GM12878 (cell line): ENCODE results near the gene PDILT. TPM values are rescaled to one million over a fixed set of nuclear protein-coding genes. Genes with fewer than 3 reads are reported as not detected.

Experiments
- BACH1 ChIP-seq: fragments of 450-650 bp; IDR thresholded peaks from 2 replicates; pipeline ENCODE4 v1.6.1; 2017; ENCODE audit warnings: mild to moderate bottlenecking, borderline replicate concordance
- EP300 ChIP-seq, 2 experiments: fragments of 150-350 bp in 1 of 2; IDR thresholded peaks; 2 replicates each; pipeline ENCODE4 v1.6.1; 2011 to 2012; ENCODE audit warnings: low read depth in 2 of 2, low read length in 2 of 2, borderline replicate concordance in 1 of 2, improper control_type of control experiment in 1 of 2, inconsistent platforms in 1 of 2; ENCODE audit not compliant: control insufficient read depth in 1 of 2
- JUNB ChIP-seq: IDR thresholded peaks from 2 replicates; pipeline ENCODE4 v1.6.1; 2016; ENCODE audit warnings: antibody characterized with exemption, mild to moderate bottlenecking
- JUND ChIP-seq: IDR thresholded peaks from 2 replicates; pipeline ENCODE4 v1.6.1; 2012; ENCODE audit warnings: low read depth, mild to moderate bottlenecking, low read length, improper control_type of control experiment, moderate library complexity
- MEF2B ChIP-seq: fragments of 450-650 bp; IDR thresholded peaks from 2 replicates; pipeline ENCODE4 v1.6.1; 2018; ENCODE audit warnings: mild to moderate bottlenecking, moderate library complexity; ENCODE audit not compliant: partially characterized antibody, poor library complexity, severe bottlenecking
- MTA2 ChIP-seq: fragments of 450-650 bp; IDR thresholded peaks from 2 replicates; pipeline ENCODE4 v1.6.1; 2016; ENCODE audit warnings: low read depth, mild to moderate bottlenecking, moderate library complexity
- PAX5 ChIP-seq: IDR thresholded peaks from 2 replicates; pipeline ENCODE4 v1.6.1; 2011; ENCODE audit warnings: low read depth, low read length, borderline replicate concordance
- RAD21 ChIP-seq: IDR thresholded peaks from 2 replicates; pipeline ENCODE4 v1.6.1; 2011; ENCODE audit warnings: mild to moderate bottlenecking, low read depth, low read length, moderate library complexity; ENCODE audit not compliant: insufficient read depth
- SMC3 ChIP-seq: IDR thresholded peaks from 2 replicates; pipeline ENCODE4 v1.6.1; 2011; ENCODE audit warnings: low read length, improper control_type of control experiment, borderline replicate concordance
- STAT1 ChIP-seq: fragments of 450-650 bp; conservative IDR thresholded peaks from 2 replicates; pipeline ENCODE4 v1.6.1; 2014; ENCODE audit warnings: antibody characterized with exemption, mild to moderate bottlenecking
- ZSCAN29 ChIP-seq: fragments of 450-650 bp; IDR thresholded peaks from 2 replicates; pipeline ENCODE4 v1.6.1; 2017; ENCODE audit warnings: mild to moderate bottlenecking, moderate library complexity
- polyA plus RNA-seq, 11 experiments: library from polyadenylated mRNA; depleted of rRNA in 4 of 11; unstranded in 6 of 11; stranded (reverse) in 5 of 11; fragments of >200 nt; fragmentation: Nextera tagmentation in 4 of 11; fragmentation: Illumina TruSeq in 1 of 11; extraction: Ambion mirVana in 4 of 11; extraction: Trizol in 1 of 11; gene quantifications; 1 replicate in 1 of 11; 2 replicates in 10 of 11; pipeline versions ENCODE4 v1.2.1 to v1.2.3, GENCODE V29; 2011 to 2016; ENCODE audit warnings: inconsistent platforms in 2 of 11, missing spikeins in 2 of 11, low read depth in 1 of 11
- total RNA-seq, 4 experiments: library from RNA; depleted of rRNA in 3 of 4; stranded (reverse); fragments of >200 nt in 3 of 4; fragmentation: Illumina TruSeq in 1 of 4; extraction: Trizol in 1 of 4; gene quantifications; 2 replicates each; pipeline versions ENCODE4 v1.2.1 to v1.2.3, GENCODE V29; 2013 to 2021
- TF ChIP-seq, protein P1 (sequence below): IDR thresholded peaks from 2 replicates; pipeline ENCODE4 v1.6.1; 2011; ENCODE audit warnings: low read depth, mild to moderate bottlenecking, low read length, moderate library complexity, borderline replicate concordance; ENCODE audit errors: extremely low read depth
- TF ChIP-seq, protein P2 (sequence below): fragments of 450-650 bp; IDR thresholded peaks from 2 replicates; pipeline ENCODE4 v1.6.1; 2018; ENCODE audit warnings: mild to moderate bottlenecking, low read depth, moderate library complexity; ENCODE audit not compliant: partially characterized antibody
- TF ChIP-seq, protein P3 (sequence below): fragments of 450-650 bp; IDR thresholded peaks from 2 replicates; pipeline ENCODE4 v1.6.1; 2017; ENCODE audit warnings: low read depth, mild to moderate bottlenecking, moderate library complexity
- TF ChIP-seq, protein P4 (sequence below): fragments of 450-650 bp; IDR thresholded peaks from 2 replicates; pipeline ENCODE4 v1.6.1; 2017; ENCODE audit warnings: mild to moderate bottlenecking, low read depth, inconsistent platforms; ENCODE audit not compliant: poor library complexity, severe bottlenecking
- TF ChIP-seq, protein P5 (sequence below): fragments of 450-650 bp; formaldehyde crosslinking; IDR thresholded peaks from 2 replicates; pipeline ENCODE4 v1.4.0; 2020; ENCODE audit warnings: mild to moderate bottlenecking, moderate library complexity

PDILT gene
- total and polyA plus RNA-seq, 10 of the 15 experiments (the other 5 are each of a cell fraction or from before 2014, with no cell fraction given), result not detected

DNA sequence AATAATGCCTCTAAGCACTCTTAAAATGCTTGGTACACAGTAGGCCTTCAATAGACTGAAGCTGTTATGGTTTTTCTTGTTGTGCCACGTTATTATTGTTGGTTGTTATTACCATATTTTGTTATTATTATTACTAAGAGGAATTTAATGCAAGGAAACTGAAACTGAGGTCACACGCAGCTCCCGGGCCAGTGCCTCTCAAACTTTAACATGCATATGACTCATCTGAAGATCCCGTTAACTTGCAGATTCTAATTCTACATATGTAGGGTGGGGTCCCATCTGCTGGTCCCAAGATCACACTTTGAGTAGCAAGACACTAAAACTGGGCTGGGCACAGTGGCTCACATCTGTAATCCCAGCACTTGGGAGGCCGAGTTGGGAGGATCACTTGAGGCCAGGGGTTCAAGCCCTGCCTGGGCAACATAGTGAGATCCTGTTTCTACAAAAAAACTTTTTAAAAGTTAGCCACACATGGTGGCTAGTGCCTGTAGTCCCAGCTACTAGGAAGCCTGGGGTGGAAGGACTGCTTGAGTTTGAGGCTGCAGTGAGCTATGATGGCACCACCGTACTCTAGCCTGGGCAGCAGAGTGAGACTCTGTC, 5.7 kb upstream of the PDILT start (continued):
- TF ChIP-seq MEF2B (no peak), PAX5 (no peak), BACH1 (no peak), EP300 (IDR thresholded peaks at IDR 0.05; ENCODE audit: borderline replicate concordance in 1 of 2, control insufficient read depth in 1 of 2, low read depth in 2 of 2, low read length in 2 of 2) (peak in 1 of 2 experiments; percentile 53; a peak in 1 of 4 replicates), SMC3 (no peak), STAT1 (no peak), MTA2 (no peak), RAD21 (no peak), JUND (no peak), ZSCAN29 (no peak), JUNB (peak; percentile 79)
- TF ChIP-seq, protein P1, sequence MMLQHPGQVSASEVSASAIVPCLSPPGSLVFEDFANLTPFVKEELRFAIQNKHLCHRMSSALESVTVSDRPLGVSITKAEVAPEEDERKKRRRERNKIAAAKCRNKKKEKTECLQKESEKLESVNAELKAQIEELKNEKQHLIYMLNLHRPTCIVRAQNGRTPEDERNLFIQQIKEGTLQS, result no peak
- TF ChIP-seq, protein P2, sequence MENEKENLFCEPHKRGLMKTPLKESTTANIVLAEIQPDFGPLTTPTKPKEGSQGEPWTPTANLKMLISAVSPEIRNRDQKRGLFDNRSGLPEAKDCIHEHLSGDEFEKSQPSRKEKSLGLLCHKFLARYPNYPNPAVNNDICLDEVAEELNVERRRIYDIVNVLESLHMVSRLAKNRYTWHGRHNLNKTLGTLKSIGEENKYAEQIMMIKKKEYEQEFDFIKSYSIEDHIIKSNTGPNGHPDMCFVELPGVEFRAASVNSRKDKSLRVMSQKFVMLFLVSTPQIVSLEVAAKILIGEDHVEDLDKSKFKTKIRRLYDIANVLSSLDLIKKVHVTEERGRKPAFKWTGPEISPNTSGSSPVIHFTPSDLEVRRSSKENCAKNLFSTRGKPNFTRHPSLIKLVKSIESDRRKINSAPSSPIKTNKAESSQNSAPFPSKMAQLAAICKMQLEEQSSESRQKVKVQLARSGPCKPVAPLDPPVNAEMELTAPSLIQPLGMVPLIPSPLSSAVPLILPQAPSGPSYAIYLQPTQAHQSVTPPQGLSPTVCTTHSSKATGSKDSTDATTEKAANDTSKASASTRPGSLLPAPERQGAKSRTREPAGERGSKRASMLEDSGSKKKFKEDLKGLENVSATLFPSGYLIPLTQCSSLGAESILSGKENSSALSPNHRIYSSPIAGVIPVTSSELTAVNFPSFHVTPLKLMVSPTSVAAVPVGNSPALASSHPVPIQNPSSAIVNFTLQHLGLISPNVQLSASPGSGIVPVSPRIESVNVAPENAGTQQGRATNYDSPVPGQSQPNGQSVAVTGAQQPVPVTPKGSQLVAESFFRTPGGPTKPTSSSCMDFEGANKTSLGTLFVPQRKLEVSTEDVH, result no peak
- TF ChIP-seq, protein P3, sequence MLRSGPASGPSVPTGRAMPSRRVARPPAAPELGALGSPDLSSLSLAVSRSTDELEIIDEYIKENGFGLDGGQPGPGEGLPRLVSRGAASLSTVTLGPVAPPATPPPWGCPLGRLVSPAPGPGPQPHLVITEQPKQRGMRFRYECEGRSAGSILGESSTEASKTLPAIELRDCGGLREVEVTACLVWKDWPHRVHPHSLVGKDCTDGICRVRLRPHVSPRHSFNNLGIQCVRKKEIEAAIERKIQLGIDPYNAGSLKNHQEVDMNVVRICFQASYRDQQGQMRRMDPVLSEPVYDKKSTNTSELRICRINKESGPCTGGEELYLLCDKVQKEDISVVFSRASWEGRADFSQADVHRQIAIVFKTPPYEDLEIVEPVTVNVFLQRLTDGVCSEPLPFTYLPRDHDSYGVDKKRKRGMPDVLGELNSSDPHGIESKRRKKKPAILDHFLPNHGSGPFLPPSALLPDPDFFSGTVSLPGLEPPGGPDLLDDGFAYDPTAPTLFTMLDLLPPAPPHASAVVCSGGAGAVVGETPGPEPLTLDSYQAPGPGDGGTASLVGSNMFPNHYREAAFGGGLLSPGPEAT, result no peak
- TF ChIP-seq, protein P4, sequence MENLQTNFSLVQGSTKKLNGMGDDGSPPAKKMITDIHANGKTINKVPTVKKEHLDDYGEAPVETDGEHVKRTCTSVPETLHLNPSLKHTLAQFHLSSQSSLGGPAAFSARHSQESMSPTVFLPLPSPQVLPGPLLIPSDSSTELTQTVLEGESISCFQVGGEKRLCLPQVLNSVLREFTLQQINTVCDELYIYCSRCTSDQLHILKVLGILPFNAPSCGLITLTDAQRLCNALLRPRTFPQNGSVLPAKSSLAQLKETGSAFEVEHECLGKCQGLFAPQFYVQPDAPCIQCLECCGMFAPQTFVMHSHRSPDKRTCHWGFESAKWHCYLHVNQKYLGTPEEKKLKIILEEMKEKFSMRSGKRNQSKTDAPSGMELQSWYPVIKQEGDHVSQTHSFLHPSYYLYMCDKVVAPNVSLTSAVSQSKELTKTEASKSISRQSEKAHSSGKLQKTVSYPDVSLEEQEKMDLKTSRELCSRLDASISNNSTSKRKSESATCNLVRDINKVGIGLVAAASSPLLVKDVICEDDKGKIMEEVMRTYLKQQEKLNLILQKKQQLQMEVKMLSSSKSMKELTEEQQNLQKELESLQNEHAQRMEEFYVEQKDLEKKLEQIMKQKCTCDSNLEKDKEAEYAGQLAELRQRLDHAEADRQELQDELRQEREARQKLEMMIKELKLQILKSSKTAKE, result no peak
- TF ChIP-seq, protein P5, sequence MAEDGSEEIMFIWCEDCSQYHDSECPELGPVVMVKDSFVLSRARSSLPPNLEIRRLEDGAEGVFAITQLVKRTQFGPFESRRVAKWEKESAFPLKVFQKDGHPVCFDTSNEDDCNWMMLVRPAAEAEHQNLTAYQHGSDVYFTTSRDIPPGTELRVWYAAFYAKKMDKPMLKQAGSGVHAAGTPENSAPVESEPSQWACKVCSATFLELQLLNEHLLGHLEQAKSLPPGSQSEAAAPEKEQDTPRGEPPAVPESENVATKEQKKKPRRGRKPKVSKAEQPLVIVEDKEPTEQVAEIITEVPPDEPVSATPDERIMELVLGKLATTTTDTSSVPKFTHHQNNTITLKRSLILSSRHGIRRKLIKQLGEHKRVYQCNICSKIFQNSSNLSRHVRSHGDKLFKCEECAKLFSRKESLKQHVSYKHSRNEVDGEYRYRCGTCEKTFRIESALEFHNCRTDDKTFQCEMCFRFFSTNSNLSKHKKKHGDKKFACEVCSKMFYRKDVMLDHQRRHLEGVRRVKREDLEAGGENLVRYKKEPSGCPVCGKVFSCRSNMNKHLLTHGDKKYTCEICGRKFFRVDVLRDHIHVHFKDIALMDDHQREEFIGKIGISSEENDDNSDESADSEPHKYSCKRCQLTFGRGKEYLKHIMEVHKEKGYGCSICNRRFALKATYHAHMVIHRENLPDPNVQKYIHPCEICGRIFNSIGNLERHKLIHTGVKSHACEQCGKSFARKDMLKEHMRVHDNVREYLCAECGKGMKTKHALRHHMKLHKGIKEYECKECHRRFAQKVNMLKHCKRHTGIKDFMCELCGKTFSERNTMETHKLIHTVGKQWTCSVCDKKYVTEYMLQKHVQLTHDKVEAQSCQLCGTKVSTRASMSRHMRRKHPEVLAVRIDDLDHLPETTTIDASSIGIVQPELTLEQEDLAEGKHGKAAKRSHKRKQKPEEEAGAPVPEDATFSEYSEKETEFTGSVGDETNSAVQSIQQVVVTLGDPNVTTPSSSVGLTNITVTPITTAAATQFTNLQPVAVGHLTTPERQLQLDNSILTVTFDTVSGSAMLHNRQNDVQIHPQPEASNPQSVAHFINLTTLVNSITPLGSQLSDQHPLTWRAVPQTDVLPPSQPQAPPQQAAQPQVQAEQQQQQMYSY, result no peak
